Measurements from ENCODE around the gene CDKAL1. TPM values are rescaled to one million over a fixed set of nuclear protein-coding genes. Genes with fewer than 3 reads are reported as not detected.

CDKAL1 gene
- total RNA-seq, 1 experiment from 2014 or later: 11.8 TPM

- Mint-ChIP-seq H3K36me3 (ENCODE audit: insufficient read depth, unreplicated experiment) (no peaks in the 10 kb centered on the region), H3K27me3 (ENCODE audit: insufficient read depth, unreplicated experiment) (no peaks in the 10 kb centered on the region), H3K27ac (ENCODE audit: low read depth, unreplicated experiment) (no peak overlapping the region), H3K4me3 (ENCODE audit: unreplicated experiment) (no peak overlapping the region), H3K4me1 (ENCODE audit: insufficient read depth, unreplicated experiment) (no peaks in the 10 kb centered on the region), H3K9me3 (ENCODE audit: unreplicated experiment) (no peaks in the 10 kb centered on the region)
- TF ChIP-seq CTCF (IDR thresholded peaks at IDR 0.05; ENCODE audit: unreplicated experiment): no peak
- intact Hi-C loops (cut with micrococcal nuclease): no loop called here
- no peak for DNase-seq (ENCODE audit: unreplicated experiment)
- ChIA-PET POLR2A (no interaction called here), CTCF (no interaction called here)
- BruUV-seq (replicated peaks): no TSS peak
These were observed 599.6 kb downstream of the CDKAL1 start for GRCh38 chr6:21133901-21134300.

GRCh38 chr6:21134356-21134755, 600.1 kb downstream of the CDKAL1 start:
- BruUV-seq (replicated peaks): no TSS peak
- Mint-ChIP-seq H3K27me3 (ENCODE audit: insufficient read depth, unreplicated experiment) (no peaks in the 10 kb centered on the region), H3K36me3 (ENCODE audit: insufficient read depth, unreplicated experiment) (no peaks in the 10 kb centered on the region), H3K9me3 (ENCODE audit: unreplicated experiment) (no peaks in the 10 kb centered on the region), H3K27ac (ENCODE audit: low read depth, unreplicated experiment) (no peak overlapping the region), H3K4me1 (ENCODE audit: insufficient read depth, unreplicated experiment) (no peaks in the 10 kb centered on the region), H3K4me3 (ENCODE audit: unreplicated experiment) (no peak overlapping the region)
- DNase-seq (ENCODE audit: unreplicated experiment): no peak
- intact Hi-C loops (cut with micrococcal nuclease): no loop called here
- no peak for TF ChIP-seq CTCF (IDR thresholded peaks at IDR 0.05; ENCODE audit: unreplicated experiment)
- ChIA-PET CTCF (no interaction called here), POLR2A (interaction anchor here (0.7 kb wide), 1 partner anchor 24 kb away, joined by 4 read pairs; no protein-coding TSS in a partner anchor)

GRCh38 chr6:21135484-21136013, 601.3 kb downstream of the CDKAL1 start:
- H3K27me3 Mint-ChIP-seq (ENCODE audit: insufficient read depth, unreplicated experiment): no peaks in the 10 kb centered on the region
- no peak for DNase-seq (ENCODE audit: unreplicated experiment)
- no peak for TF ChIP-seq CTCF (IDR thresholded peaks at IDR 0.05; ENCODE audit: unreplicated experiment)
- no peaks in the 10 kb centered on the region for H3K9me3 Mint-ChIP-seq (ENCODE audit: unreplicated experiment)
- no peak overlapping the region for H3K4me3 Mint-ChIP-seq (ENCODE audit: unreplicated experiment)
- no peaks in the 10 kb centered on the region for H3K36me3 Mint-ChIP-seq (ENCODE audit: insufficient read depth, unreplicated experiment)
- H3K4me1 Mint-ChIP-seq (ENCODE audit: insufficient read depth, unreplicated experiment): no peaks in the 10 kb centered on the region
- intact Hi-C loops (cut with micrococcal nuclease): no loop called here
- POLR2A ChIA-PET: no interaction called here
- no TSS peak for BruUV-seq (replicated peaks)
- CTCF ChIA-PET: interaction anchor here (1.1 kb wide), 1 partner anchor 9 kb away, joined by 4 read pairs; no protein-coding TSS in a partner anchor
- no peak overlapping the region for H3K27ac Mint-ChIP-seq (ENCODE audit: low read depth, unreplicated experiment)

GRCh38 chr6:21137700-21138335, 603.6 kb downstream of the CDKAL1 start:
- H3K4me3 Mint-ChIP-seq (ENCODE audit: unreplicated experiment): no peak overlapping the region
- no TSS peak for BruUV-seq (replicated peaks)
- no peaks in the 10 kb centered on the region for H3K4me1 Mint-ChIP-seq (ENCODE audit: insufficient read depth, unreplicated experiment)
- H3K9me3 Mint-ChIP-seq (ENCODE audit: unreplicated experiment): no peaks in the 10 kb centered on the region
- no peaks in the 10 kb centered on the region for H3K36me3 Mint-ChIP-seq (ENCODE audit: insufficient read depth, unreplicated experiment)
- DNase-seq (ENCODE audit: unreplicated experiment): no peak
- POLR2A ChIA-PET: no interaction called here
- CTCF ChIA-PET: no interaction called here
- intact Hi-C loops (cut with micrococcal nuclease): no loop called here
- no peaks in the 10 kb centered on the region for H3K27me3 Mint-ChIP-seq (ENCODE audit: insufficient read depth, unreplicated experiment)
- no peak overlapping the region for H3K27ac Mint-ChIP-seq (ENCODE audit: low read depth, unreplicated experiment)
- no peak for TF ChIP-seq CTCF (IDR thresholded peaks at IDR 0.05; ENCODE audit: unreplicated experiment)
